AG04449 (cell line): ENCODE results near the gene CLDND2.

Source experiments
- CTCF ChIA-PET: fragments of 350-600 bp; formaldehyde crosslinking; extraction: SDS; loops from one replicate; lab custom pipeline; 2021; ENCODE audit warnings: antibody characterized with exemption; lab: Yijun Ruan, JAX
- POLR2A ChIA-PET: fragments of 400-600, 350-600 bp; formaldehyde crosslinking; extraction: SDS; loops from one replicate; lab custom pipeline; 2020; ENCODE audit warnings: antibody characterized with exemption, inconsistent platforms; lab: Yijun Ruan, JAX
- DNase-seq: peaks from one replicate; pipeline ENCODE4 v3.0.0-alpha.2; 2010; ENCODE audit warnings: low read depth, low spot score
- H3K4me3 ChIP-seq: 2 replicates; pipeline ENCODE4 v1.5.1; 2011; ENCODE audit warnings: low read depth, mild to moderate bottlenecking, control low read depth, low read length
- CTCF ChIP-seq: IDR thresholded peaks from one replicate; pipeline ENCODE4 v1.5.1; 2011; ENCODE audit warnings: mild to moderate bottlenecking, moderate library complexity, low read length, control low read depth, inconsistent platforms; ENCODE audit not compliant: insufficient read depth; ENCODE audit errors: missing control alignments

CLDND2 gene

GRCh38 chr19:51394050-51394836, 25.4 kb upstream of the CLDND2 start:
- peak overlapping the region; percentile 58 for H3K4me3 ChIP-seq
- ChIA-PET CTCF (interaction anchor here (1.0 to 1.5 kb wide), 4 partner anchors 26 to 263 kb away, joined by 3 to 4 read pairs (median 3); no protein-coding TSS in a partner anchor), POLR2A (interaction anchor here (1.3 kb wide), 1 partner anchor 26 kb away, joined by 4 read pairs; no protein-coding TSS in a partner anchor)
- peak; percentile 89 for DNase-seq
- TF ChIP-seq CTCF, result no peak

- TF ChIP-seq CTCF, result no peak
- ChIA-PET POLR2A (no interaction called here), CTCF (interaction anchor here (0.8 kb wide), 1 partner anchor 24 kb away, joined by 3 read pairs; the partner anchor contains the start of gene CLDND2)
- no peak for DNase-seq
- H3K4me3 ChIP-seq, result no peak overlapping the region
Observed at GRCh38 chr19:51392701-51393100, 23.9 kb upstream of the CLDND2 start.

GRCh38 chr19:51391073-51391611, 22.3 kb upstream of the CLDND2 start:
- no peak for TF ChIP-seq CTCF
- no peak for DNase-seq
- ChIA-PET CTCF (no interaction called here), POLR2A (no interaction called here)
- no peak overlapping the region for H3K4me3 ChIP-seq

- H3K4me3 ChIP-seq, result no peak overlapping the region
- TF ChIP-seq CTCF, result no peak
- no peak for DNase-seq
- CTCF ChIA-PET, result no interaction called here
- POLR2A ChIA-PET, result no interaction called here
Observed at GRCh38 chr19:51389143-51389542, 20.3 kb upstream of the CLDND2 start.

GRCh38 chr19:51387924-51388389, 19.2 kb upstream of the CLDND2 start, which contains the start of gene LIM2:
Gene LIM2 (minus strand): TSS chr19:51387974. CDS start chr19:51387443, 531 bp downstream.
- TF ChIP-seq CTCF, result no peak
- CTCF ChIA-PET, result no interaction called here
- DNase-seq, result no peak
- POLR2A ChIA-PET, result interaction anchor here (1.1 kb wide), 1 partner anchor 20 kb away, joined by 4 read pairs; no protein-coding TSS in a partner anchor
- no peak within 1 kb of the TSS for H3K4me3 ChIP-seq
